Measurements from ENCODE around the gene NAA11.

DNA sequence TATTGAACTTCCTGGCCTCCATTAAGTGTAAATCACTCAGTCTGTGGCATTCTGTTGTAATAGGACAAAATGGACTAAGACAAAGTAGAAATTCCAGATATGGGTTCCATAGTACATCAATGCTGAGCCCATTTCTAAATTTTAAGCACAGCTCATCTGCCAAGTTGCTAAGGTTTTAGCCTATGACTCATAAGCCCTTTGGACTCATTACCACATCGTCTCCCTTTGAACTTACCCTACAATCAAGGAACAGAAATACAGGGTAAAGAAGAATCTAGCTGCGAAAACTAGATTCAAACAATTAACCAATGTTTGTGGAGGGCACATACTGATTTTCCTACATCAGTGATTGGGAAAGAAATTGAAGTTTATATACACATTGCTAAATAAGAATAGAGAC is 31.8 kb downstream of the NAA11 start:
- TF ChIP-seq, protein P1, sequence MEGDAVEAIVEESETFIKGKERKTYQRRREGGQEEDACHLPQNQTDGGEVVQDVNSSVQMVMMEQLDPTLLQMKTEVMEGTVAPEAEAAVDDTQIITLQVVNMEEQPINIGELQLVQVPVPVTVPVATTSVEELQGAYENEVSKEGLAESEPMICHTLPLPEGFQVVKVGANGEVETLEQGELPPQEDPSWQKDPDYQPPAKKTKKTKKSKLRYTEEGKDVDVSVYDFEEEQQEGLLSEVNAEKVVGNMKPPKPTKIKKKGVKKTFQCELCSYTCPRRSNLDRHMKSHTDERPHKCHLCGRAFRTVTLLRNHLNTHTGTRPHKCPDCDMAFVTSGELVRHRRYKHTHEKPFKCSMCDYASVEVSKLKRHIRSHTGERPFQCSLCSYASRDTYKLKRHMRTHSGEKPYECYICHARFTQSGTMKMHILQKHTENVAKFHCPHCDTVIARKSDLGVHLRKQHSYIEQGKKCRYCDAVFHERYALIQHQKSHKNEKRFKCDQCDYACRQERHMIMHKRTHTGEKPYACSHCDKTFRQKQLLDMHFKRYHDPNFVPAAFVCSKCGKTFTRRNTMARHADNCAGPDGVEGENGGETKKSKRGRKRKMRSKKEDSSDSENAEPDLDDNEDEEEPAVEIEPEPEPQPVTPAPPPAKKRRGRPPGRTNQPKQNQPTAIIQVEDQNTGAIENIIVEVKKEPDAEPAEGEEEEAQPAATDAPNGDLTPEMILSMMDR (IDR thresholded peaks at IDR 0.05; ENCODE audit: low read depth, low read length): no peak
- TF ChIP-seq MYC (IDR thresholded peaks at IDR 0.05; ENCODE audit: low read depth, low read length): no peak

Measured in NB4 (cell line).